ENCODE results near the gene PDPR.
"Not testable (repeated sequence)": the region's sequence is repeated elsewhere in the genome, so short reads cannot be mapped to it uniquely, and the experiment has no call there.

GRCh38 chr16:70066751-70067150 lies 47.4 kb upstream of the PDPR start:
- not testable (repeated sequence) for TF ChIP-seq CTCF, POLR2A, POLR2AphosphoS5 (IDR thresholded peaks at IDR 0.05)

Data from breast epithelium (tissue), 3 donors.